Spleen (tissue), 11 donors: Measurements from ENCODE around the gene GHRL. TPM values are rescaled to one million over a fixed set of nuclear protein-coding genes. Genes with fewer than 3 reads are reported as not detected.

Experiments
- DNase-seq: peaks from one replicate; pipeline ENCODE4 v3.0.0-alpha.2; 2020
- H3K27ac ChIP-seq, 8 donors: fragments of 200-600 bp; sonication (generic) in 7 of 8; 1 replicate in 4 of 8; 2 replicates in 4 of 8; pipeline versions ENCODE4 v1.5.0 to v1.8.0; 2016 to 2021; ENCODE audit warnings: inconsistent platforms in 4 of 8, mild to moderate bottlenecking in 4 of 8, moderate library complexity in 1 of 8
- H3K27me3 ChIP-seq, 7 donors: fragments of 200-600 bp; sonication (generic) in 6 of 7; replicated peaks in 1 of 7; 1 replicate in 4 of 7; 2 replicates in 3 of 7; pipeline versions ENCODE4 v1.5.0 to v1.8.0; 2016 to 2021; ENCODE audit warnings: inconsistent platforms in 3 of 7, mild to moderate bottlenecking in 1 of 7
- H3K36me3 ChIP-seq, 6 donors: fragments of 200-600 bp; sonication (generic) in 5 of 6; 1 replicate in 4 of 6; 2 replicates in 2 of 6; pipeline versions ENCODE4 v1.5.0 to v1.8.0; 2016 to 2021; ENCODE audit warnings: inconsistent platforms in 2 of 6
- H3K4me1 ChIP-seq, 6 donors: fragments of 200-600 bp; sonication (generic) in 5 of 6; 1 replicate in 3 of 6; 2 replicates in 3 of 6; pipeline versions ENCODE4 v1.5.0 to v1.8.0; 2016 to 2021; ENCODE audit warnings: inconsistent platforms in 3 of 6
- H3K4me3 ChIP-seq, 8 donors: fragments of 200-600 bp; sonication (generic) in 7 of 8; 1 replicate in 4 of 8; 2 replicates in 4 of 8; pipeline versions ENCODE4 v1.5.0 to v1.8.0; 2016 to 2021; ENCODE audit warnings: inconsistent platforms in 4 of 8, mild to moderate bottlenecking in 4 of 8, moderate library complexity in 2 of 8
- H3K9me3 ChIP-seq, 8 donors: fragments of 200-600 bp; sonication (generic) in 7 of 8; 1 replicate in 4 of 8; 2 replicates in 4 of 8; pipeline versions ENCODE4 v1.5.0 to v1.8.0; 2016 to 2021; ENCODE audit warnings: inconsistent platforms in 4 of 8
- CTCF ChIP-seq, 11 experiments: fragments of 200-600 bp in 7 of 11; fragments of 450-650 bp in 4 of 11; sonication (generic) in 4 of 11; IDR thresholded peaks in 8 of 11; conservative IDR thresholded peaks in 3 of 11; 1 replicate in 7 of 11; 2 replicates in 4 of 11; pipeline versions ENCODE4 v1.4.0 to v1.8.0; 2016 to 2021; ENCODE audit warnings: antibody characterized with exemption in 11 of 11, inconsistent platforms in 4 of 11, mild to moderate bottlenecking in 1 of 11
- POLR2A ChIP-seq, 3 donors: fragments of 450-650 bp; IDR thresholded peaks; one replicate each; pipeline ENCODE4 v1.5.1; 2017; ENCODE audit warnings: antibody characterized with exemption in 3 of 3, mild to moderate bottlenecking in 1 of 3
- POLR2AphosphoS5 ChIP-seq, 3 donors: sonication (generic); formaldehyde crosslinking; IDR thresholded peaks; one replicate each; pipeline ENCODE4 v1.5.1; 2017; ENCODE audit warnings: antibody characterized with exemption in 3 of 3
- WGBS, 5 donors: extraction: QIAGEN DNeasy Blood & Tissue Kit in 3 of 5; methylation state at CpG; one replicate each; pipeline versions ENCODE4 v1.1.5 to v1.1.7; 2013 to 2018; 5-methylcytosine and 5-hydroxymethylcytosine counted together
- intact Hi-C: fragments of 100-400 bp; cut with DNase I; formaldehyde crosslinking; loops from one replicate; pipeline ENCODE4 v1.15.0; 2023; ENCODE audit warnings: low total_unique reads
- polyA plus RNA-seq, 3 donors: library from polyadenylated mRNA; stranded (reverse); fragments of 200-250 nt; gene quantifications; one replicate each; pipeline ENCODE4 v1.2.1, GENCODE V29; 2013
- total RNA-seq, 7 donors: library from RNA; depleted of rRNA in 3 of 7; stranded (reverse); fragments of >200 nt in 3 of 7; fragmentation: NEBNext Ultra II Directional in 4 of 7; extraction: Animal tissue kit (Norgen Biotek cat#: 25700) in 4 of 7; gene quantifications; one replicate each; pipeline versions ENCODE4 v1.1.0 to v1.2.1, GENCODE V29; 2016 to 2021
- donor health status: healthy with polysubstance abuse.
- donor health status: DM: no; HTN: no; CAD: no; lungs with moderate emphysema.
- donor health status: DM: no; HTN: no; CAD: no.
- donor health status: Bipolar disorder and iron deficiency.
- donor health status: healthy.
- donor health status: DM: no; HTN: no; CAD: no.
- donor health status: DM: yes; HTN: yes; CAD: no.

Gene GHRL
- total and polyA plus RNA-seq, 10 donors = 1.1 to 8.0 (median 4.0) TPM

GRCh38 chr3:10312391-10312790, 19.6 kb upstream of the GHRL start:
- 88 to 94% (median 90%) methylated on average over 10 of the region's 10 CpGs for WGBS, 5 donors
- Histone ChIP-seq H3K27me3 (no peaks in the 10 kb centered on the region), H3K4me1 (peaks cover 0 to 15% (median 3%) of the 10 kb centered on the region in 6 donors), H3K9me3 (no peaks in the 10 kb centered on the region), H3K27ac (peak overlapping the region in 1 of 8 donors; percentile 3), H3K4me3 (no peak overlapping the region), H3K36me3 (peaks cover 0 to 100% (median 88%) of the 10 kb centered on the region in 6 donors)
- intact Hi-C loops = no loop called here
- DNase-seq = no peak
- no peak for TF ChIP-seq CTCF (IDR thresholded peaks at IDR 0.05 in 8 of 11, conservative IDR thresholded peaks at IDR 0.05 in 3 of 11)
- peak in 1 of 3 donors; percentile 10 for TF ChIP-seq POLR2AphosphoS5 (IDR thresholded peaks at IDR 0.05)

GRCh38 chr3:10311710-10312109, 19.0 kb upstream of the GHRL start:
- H3K4me3 ChIP-seq = no peak overlapping the region
- no peaks in the 10 kb centered on the region for H3K9me3 ChIP-seq
- WGBS, 5 donors = 91 to 96% (median 94%) methylated on average over 8 to 13 of the region's 13 CpGs
- peaks cover 0 to 14% (median 2%) of the 10 kb centered on the region in 6 donors for H3K4me1 ChIP-seq
- no peak overlapping the region for H3K27ac ChIP-seq
- peak in 2 of 3 donors; percentile 25 to 58 for TF ChIP-seq POLR2AphosphoS5 (IDR thresholded peaks at IDR 0.05)
- no peak for TF ChIP-seq POLR2A (IDR thresholded peaks at IDR 0.05)
- TF ChIP-seq CTCF (IDR thresholded peaks at IDR 0.05 in 8 of 11, conservative IDR thresholded peaks at IDR 0.05 in 3 of 11) = no peak
- DNase-seq = no peak
- H3K27me3 ChIP-seq = no peaks in the 10 kb centered on the region
- intact Hi-C loops = no loop called here
- H3K36me3 ChIP-seq = peaks cover 0 to 100% (median 89%) of the 10 kb centered on the region in 6 donors

- peak overlapping the region in 2 of 8 donors; percentile 32 to 35 for H3K27ac ChIP-seq
These were observed 17.8 kb upstream of the GHRL start for GRCh38 chr3:10310578-10310977.

GRCh38 chr3:10309736-10310135, 17.0 kb upstream of the GHRL start:
- H3K36me3 ChIP-seq = peaks cover 0 to 100% (median 89%) of the 10 kb centered on the region in 6 donors
- H3K27me3 ChIP-seq = no peaks in the 10 kb centered on the region
- WGBS, 5 donors = 59 to 71% (median 65%) methylated on average over 4 of the region's 4 CpGs
- no peak overlapping the region for H3K4me3 ChIP-seq
- H3K4me1 ChIP-seq = peaks cover 0 to 14% (median 0%) of the 10 kb centered on the region in 6 donors
- peak overlapping the region in 4 of 8 donors; percentile 8 to 38 (median 34) for H3K27ac ChIP-seq
- intact Hi-C loops = no loop called here
- DNase-seq = no peak
- H3K9me3 ChIP-seq = no peaks in the 10 kb centered on the region
- TF ChIP-seq POLR2AphosphoS5 (IDR thresholded peaks at IDR 0.05) (no peak), POLR2A (IDR thresholded peaks at IDR 0.05) (no peak), CTCF (IDR thresholded peaks at IDR 0.05 in 8 of 11, conservative IDR thresholded peaks at IDR 0.05 in 3 of 11) (no peak)

More at GRCh38 chr3:10310578-10310977, 17.8 kb upstream of the GHRL start:
- no peaks in the 10 kb centered on the region for H3K9me3 ChIP-seq
- 91 to 96% (median 94%) methylated on average over 2 of the region's 2 CpGs for WGBS, 5 donors
- peaks cover 0 to 14% (median 0%) of the 10 kb centered on the region in 6 donors for H3K4me1 ChIP-seq
- H3K27me3 ChIP-seq = no peaks in the 10 kb centered on the region
- TF ChIP-seq CTCF (IDR thresholded peaks at IDR 0.05 in 8 of 11, conservative IDR thresholded peaks at IDR 0.05 in 3 of 11) = no peak
- no peak for TF ChIP-seq POLR2AphosphoS5 (IDR thresholded peaks at IDR 0.05)
- no peak for TF ChIP-seq POLR2A (IDR thresholded peaks at IDR 0.05)
- peaks cover 0 to 100% (median 89%) of the 10 kb centered on the region in 6 donors for H3K36me3 ChIP-seq
- H3K4me3 ChIP-seq = no peak overlapping the region
- intact Hi-C loops = no loop called here
- no peak for DNase-seq
